Stromal cell of bone marrow (primary cell): ENCODE data around the gene CLDN16.

ENCODE experiments used
- DNase-seq: peaks from one replicate; pipeline ENCODE4 v3.0.0-alpha.2; 2012; ENCODE audit warnings: low read depth

CLDN16 gene

DNA sequence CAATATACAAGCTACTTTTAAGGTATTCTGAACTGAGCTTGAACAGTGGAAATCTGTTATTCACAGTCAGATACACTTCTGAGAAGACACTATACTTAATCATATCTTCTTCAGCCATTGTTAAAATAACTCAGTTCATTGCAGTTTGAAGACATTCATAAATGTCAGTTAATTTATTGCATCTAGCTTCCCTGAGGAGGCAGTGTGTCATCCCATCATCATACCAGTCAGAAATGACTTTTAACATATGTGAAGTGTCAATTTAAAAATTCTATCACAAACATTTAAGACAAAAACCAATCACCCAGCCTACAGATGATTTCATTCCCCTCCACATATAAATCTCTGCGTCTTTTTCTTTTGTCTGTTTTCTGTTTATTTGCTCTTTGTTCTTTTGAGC lies 54.3 kb downstream of the CLDN16 start:
- DNase-seq, result no peak

GRCh38 chr3:190443257-190443656 lies 55.3 kb downstream of the CLDN16 start:
- DNase-seq, result peak; percentile 25

DNA sequence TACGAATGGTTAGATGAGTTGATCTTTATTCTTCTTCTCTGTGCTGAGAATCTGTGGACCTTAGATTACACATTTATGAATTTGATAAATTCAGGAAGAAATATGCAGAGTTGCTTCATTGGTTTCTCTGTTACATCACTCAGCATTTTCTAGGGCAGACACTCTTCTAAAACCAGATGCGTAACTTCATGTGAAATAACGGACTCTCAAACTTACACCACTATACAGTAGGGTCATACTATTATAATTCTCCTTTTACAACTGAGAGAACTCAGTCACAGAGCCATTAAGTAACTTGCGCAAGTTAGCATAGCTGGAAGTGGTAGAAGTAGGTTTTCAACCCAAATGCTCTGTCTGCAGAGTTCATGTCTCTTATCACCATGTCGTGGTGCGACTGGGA lies 56.0 kb downstream of the CLDN16 start:
- no peak for DNase-seq

GRCh38 chr3:190444576-190445145 lies 56.7 kb downstream of the CLDN16 start:
- no peak for DNase-seq

GRCh38 chr3:190446573-190447279 lies 58.8 kb downstream of the CLDN16 start:
- no peak for DNase-seq

- no peak for DNase-seq
Observed at GRCh38 chr3:190448256-190448655, 60.3 kb downstream of the CLDN16 start.

DNA sequence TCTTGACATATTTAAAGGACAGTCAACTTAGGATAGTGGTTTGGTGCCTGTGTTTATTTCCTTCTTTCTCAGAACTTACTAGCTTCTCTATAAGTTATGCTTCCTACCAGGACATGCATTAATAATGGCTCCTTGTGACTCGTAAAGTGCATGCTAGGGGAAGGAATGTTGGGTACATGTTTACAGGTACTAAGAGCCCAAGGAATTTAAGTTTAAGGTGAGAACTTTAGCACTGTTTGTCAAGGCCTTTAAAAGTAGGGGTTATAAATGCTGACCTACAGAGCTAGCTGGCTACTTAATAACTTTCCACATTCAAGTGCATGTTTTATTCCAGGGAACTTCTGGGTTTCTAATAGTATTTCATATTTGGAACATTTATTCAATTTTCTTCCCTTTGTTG lies 61.8 kb downstream of the CLDN16 start, which contains the start of gene TMEM207:
Gene TMEM207 (minus strand): TSS at position 101 of the 400 bp plus-strand sequence. CDS start 92 bp downstream, at position 9.
- no peak for DNase-seq

DNA sequence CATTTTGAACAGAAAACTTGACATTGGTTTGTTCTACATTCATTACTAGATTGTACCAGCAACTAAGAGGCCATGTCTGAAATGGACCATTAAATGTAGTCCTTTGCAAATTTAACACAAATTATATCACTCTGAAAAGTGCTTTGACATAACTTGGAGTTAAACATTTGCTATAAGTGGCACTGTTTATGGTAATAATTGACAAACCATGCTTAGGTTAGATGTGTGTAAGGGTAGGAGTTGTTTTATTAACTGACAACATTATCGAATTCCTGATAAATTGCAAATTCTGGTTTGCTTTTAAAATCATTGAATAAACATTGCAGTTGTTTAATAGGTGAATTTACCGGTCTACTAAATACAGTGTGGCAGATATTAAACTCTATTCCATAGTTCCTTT lies 67.9 kb downstream of the CLDN16 start:
- no peak for DNase-seq

DNA sequence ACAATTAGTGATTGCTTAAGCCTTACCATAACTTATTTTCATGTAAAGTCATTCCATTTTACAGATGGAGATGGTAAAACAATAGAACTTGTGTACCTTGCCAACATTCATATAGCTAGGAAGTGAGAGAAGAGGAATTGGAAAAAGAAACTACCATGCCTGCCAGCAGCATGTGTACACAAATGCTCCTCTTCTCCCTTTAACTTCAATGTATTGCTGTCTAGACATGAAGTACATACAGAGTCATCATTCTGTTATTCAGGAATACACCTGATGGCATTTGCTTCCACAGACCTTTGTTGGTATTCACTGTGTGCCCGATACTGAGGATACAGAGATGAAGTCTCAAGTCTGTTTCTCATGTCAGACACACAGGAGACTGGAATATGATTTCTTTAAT lies 68.8 kb downstream of the CLDN16 start:
- DNase-seq, result no peak

GRCh38 chr3:190458040-190458439 lies 70.1 kb downstream of the CLDN16 start:
- DNase-seq, result no peak
